ENCODE data around the gene TSPAN10. TPM values are rescaled to one million over a fixed set of nuclear protein-coding genes. Genes with fewer than 3 reads are reported as not detected.

Gene TSPAN10
- total and polyA plus RNA-seq, 9 of the 15 experiments (the other 6 are each of a cell fraction or from before 2014, with no cell fraction given): 0.05 to 0.31 (median 0.13) TPM; not detected in 1

- TF ChIP-seq SRF (CRISPR knock-in tag; IDR thresholded peaks at IDR 0.05) (0 out of 4 replicates have a peak, but pooled peaks of 1 of the 2 experiments have one; percentile 10), CBX1 (IDR thresholded peaks at IDR 0.05; ENCODE audit: low read depth) (peak; percentile 46; the same call in 1 of the 2 replicates), CBX3 (IDR thresholded peaks at IDR 0.05; ENCODE audit: borderline replicate concordance in 1 of 2, low read length in 2 of 2) (0 out of 3 replicates have a peak, but pooled peaks of 1 of the 2 experiments have one; percentile 37), ZSCAN29 (IDR thresholded peaks at IDR 0.05) (no peak), BCLAF1 (IDR thresholded peaks at IDR 0.05; ENCODE audit: borderline replicate concordance in 1 of 2, control insufficient read depth in 1 of 2, low read depth in 2 of 2, low read length in 1 of 2) (peak in 1 of 2 experiments; percentile 78; a peak in 1 of 4 replicates), ELF1 (tag; IDR thresholded peaks at IDR 0.05) (0 out of 2 replicates have a peak, but pooled peaks have one; percentile 47), RBM22 (IDR thresholded peaks at IDR 0.05; ENCODE audit: low read depth, low read length, poor library complexity, severe bottlenecking) (peak; percentile 53), HCFC1 (IDR thresholded peaks at IDR 0.05; ENCODE audit: low read depth, low read length) (peak; percentile 83), GATA2 (CRISPR knock-in tag; IDR thresholded peaks at IDR 0.05) (no peak), ARID2 (IDR thresholded peaks at IDR 0.05) (no peak), OTX1 (CRISPR knock-in tag; IDR thresholded peaks at IDR 0.05) (peak; percentile 36; the same call in 1 of the 2 replicates), RBM14 (IDR thresholded peaks at IDR 0.05; ENCODE audit: borderline replicate concordance, insufficient read depth, low read depth, low read length) (0 out of 2 replicates have a peak, but pooled peaks have one; percentile 13), SIX5 (IDR thresholded peaks at IDR 0.05; ENCODE audit: borderline replicate concordance in 1 of 2, insufficient read depth in 1 of 2, low read depth in 1 of 2, low read length in 2 of 2) (peak; percentile 33 to 41; a peak in 2 of 4 replicates), ZNF12 (CRISPR knock-in tag; IDR thresholded peaks at IDR 0.05) (0 out of 2 replicates have a peak, but pooled peaks have one; percentile 54), SRSF9 (IDR thresholded peaks at IDR 0.05; ENCODE audit: borderline replicate concordance, low read depth, low read length) (no peak), SAFB (IDR thresholded peaks at IDR 0.05; ENCODE audit: borderline replicate concordance, low read depth, low read length) (no peak), ETV1 (tag; conservative IDR thresholded peaks at IDR 0.05; ENCODE audit: low read depth) (no peak), CHCHD3 (CRISPR knock-in tag; IDR thresholded peaks at IDR 0.05) (no peak), ZNF764 (CRISPR knock-in tag; IDR thresholded peaks at IDR 0.05; ENCODE audit: low read depth) (peak; percentile 31; the same call in 1 of the 2 replicates), ZBTB9 (CRISPR knock-in tag; IDR thresholded peaks at IDR 0.05) (peak; percentile 52; the same call in 1 of the 2 replicates), ZNF780A (CRISPR knock-in tag; IDR thresholded peaks at IDR 0.05) (no peak), ATF7 (IDR thresholded peaks at IDR 0.05) (peak; percentile 40; the same call in 1 of the 2 replicates), RCOR1 (IDR thresholded peaks at IDR 0.05; ENCODE audit: borderline replicate concordance in 1 of 2, low read depth in 2 of 2, low read length in 2 of 2) (peak in 1 of 2 experiments; percentile 80; a peak in 2 of 4 replicates)
Measured at GRCh38 chr17:81636505-81637288, at the start of gene TSPAN10, which contains the start of gene NPLOC4 (continued).
